H1 (cell line): ENCODE results near the gene R3HDM1. TPM values are rescaled to one million over a fixed set of nuclear protein-coding genes. Genes with fewer than 3 reads are reported as not detected.

Experiments
- CTCF ChIA-PET: fragments of 300-600 bp; sonication (Branson Sonifier 250); formaldehyde crosslinking; loops from one replicate; lab custom pipeline; 2021; ENCODE audit not compliant: partially characterized antibody; lab: Charles Lee
- POLR2A ChIA-PET: fragments of 300-600 bp; sonication (Branson Sonifier 250); formaldehyde crosslinking; loops from one replicate; lab custom pipeline; 2021; ENCODE audit warnings: inconsistent platforms; ENCODE audit not compliant: partially characterized antibody; lab: Charles Lee
- DNase-seq, 2 experiments: peaks; one replicate each; pipeline versions ENCODE4 v3.0.0 to v3.0.0-alpha.2; 2010 to 2022; ENCODE audit warnings: low spot score in 2 of 2, low read depth in 1 of 2, mixed read lengths in 1 of 2
- FAIRE-seq: peaks from 2 replicates; lab custom pipeline; 2011; peaks lifted over from hg19 to GRCh38; lab: Jason Lieb, UNC
- H2AFZ ChIP-seq: 2 replicates; pipeline ENCODE4 v1.8.1; 2012; ENCODE audit warnings: low read length, inconsistent platforms
- H2AK5ac ChIP-seq: 2 replicates; pipeline ENCODE4 v1.6.1; 2013; ENCODE audit warnings: low read depth, low read length
- H2BK120ac ChIP-seq: replicated peaks from 2 replicates; pipeline ENCODE3; 2013; ENCODE audit warnings: low read depth, low read length, inconsistent platforms
- H2BK12ac ChIP-seq: 2 replicates; pipeline ENCODE4 v1.6.1; 2013; ENCODE audit warnings: low read depth, low read length
- H2BK15ac ChIP-seq: 2 replicates; pipeline ENCODE4 v1.6.1; 2013; ENCODE audit warnings: low read length
- H2BK20ac ChIP-seq: 2 replicates; pipeline ENCODE4 v1.6.1; 2013; ENCODE audit warnings: low read length
- H2BK5ac ChIP-seq: 2 replicates; pipeline ENCODE4 v1.6.1; 2013; ENCODE audit warnings: low read depth, low read length
- H3K14ac ChIP-seq: 2 replicates; pipeline ENCODE4 v1.6.1; 2013; ENCODE audit warnings: inconsistent platforms; ENCODE audit not compliant: insufficient read length
- H3K18ac ChIP-seq: 2 replicates; pipeline ENCODE4 v1.6.1; 2013; ENCODE audit warnings: low read length; ENCODE audit errors: extremely low read depth
- H3K23ac ChIP-seq: 2 replicates; pipeline ENCODE4 v1.6.1; 2013; ENCODE audit warnings: inconsistent platforms; ENCODE audit not compliant: insufficient read length
- H3K23me2 ChIP-seq: 2 replicates; pipeline ENCODE4 v1.6.1; 2013; ENCODE audit warnings: low read depth, low read length
- H3K27ac ChIP-seq: 2 replicates; pipeline ENCODE4 v1.6.1; 2011; ENCODE audit warnings: low read depth, low read length, inconsistent platforms
- H3K27me3 ChIP-seq, 4 experiments: replicated peaks in 1 of 4; 1 replicate in 1 of 4; 2 replicates in 3 of 4; pipeline versions ENCODE4 v1.6.1 to v1.8.1; 2011 to 2013; ENCODE audit warnings: low read length in 3 of 4, mild to moderate bottlenecking in 3 of 4, inconsistent platforms in 2 of 4, mixed read lengths in 2 of 4, moderate library complexity in 1 of 4; ENCODE audit not compliant: control insufficient read depth in 3 of 4, insufficient read depth in 3 of 4; ENCODE audit errors: extremely low read depth in 1 of 4
- H3K36me3 ChIP-seq, 4 experiments: 2 replicates each; pipeline versions ENCODE4 v1.6.1 to v1.8.1; 2011 to 2013; ENCODE audit warnings: mild to moderate bottlenecking in 4 of 4, low read length in 3 of 4, moderate library complexity in 2 of 4, control low read depth in 1 of 4, inconsistent platforms in 1 of 4; ENCODE audit not compliant: insufficient read depth in 4 of 4, control insufficient read depth in 2 of 4
- H3K4ac ChIP-seq: replicated peaks from 2 replicates; pipeline ENCODE3; 2013; ENCODE audit warnings: low read length, low read depth, mixed read lengths, inconsistent platforms; ENCODE audit not compliant: insufficient read length
- H3K4me1 ChIP-seq, 4 experiments: replicated peaks in 1 of 4; 1 replicate in 1 of 4; 2 replicates in 3 of 4; pipeline versions ENCODE4 v1.6.1 to v1.8.1; 2011 to 2013; ENCODE audit warnings: low read length in 3 of 4, inconsistent platforms in 2 of 4, mixed read lengths in 1 of 4; ENCODE audit not compliant: insufficient read depth in 4 of 4, control insufficient read depth in 3 of 4
- H3K4me2 ChIP-seq, 2 experiments: 2 replicates each; pipeline versions ENCODE4 v1.6.1 to v1.8.1; 2011 to 2013; ENCODE audit warnings: low read depth in 2 of 2, low read length in 2 of 2, control low read depth in 1 of 2, inconsistent platforms in 1 of 2, mild to moderate bottlenecking in 1 of 2; ENCODE audit not compliant: insufficient read depth in 1 of 2
- H3K4me3 ChIP-seq, 4 experiments: fragments of 200-600, 300-600 bp in 1 of 4; sonication (generic), shearing (Covaris generic), sonication (Bioruptor Twin) in 1 of 4; 2 replicates each; pipeline versions ENCODE4 v1.5.1 to v1.8.1; 2011 to 2016; ENCODE audit warnings: low read length in 4 of 4, low read depth in 3 of 4, control low read depth in 2 of 4, inconsistent platforms in 2 of 4, mild to moderate bottlenecking in 2 of 4, mixed read lengths in 1 of 4, moderate library complexity in 1 of 4; ENCODE audit not compliant: insufficient read depth in 2 of 4; ENCODE audit errors: extremely low read depth in 1 of 4
- H3K56ac ChIP-seq: replicated peaks from 2 replicates; pipeline ENCODE3; 2013; ENCODE audit warnings: low read depth, mild to moderate bottlenecking, mixed read lengths, low read length, inconsistent platforms; ENCODE audit not compliant: insufficient read length
- H3K79me1 ChIP-seq: 2 replicates; pipeline ENCODE4 v1.6.1; 2013; ENCODE audit warnings: low read depth, low read length, control low read depth
- H3K79me2 ChIP-seq, 2 experiments: 2 replicates each; pipeline versions ENCODE4 v1.6.1 to v1.8.1; 2012 to 2013; ENCODE audit warnings: low read length in 2 of 2, mild to moderate bottlenecking in 2 of 2, inconsistent platforms in 1 of 2; ENCODE audit not compliant: insufficient read depth in 2 of 2, control insufficient read depth in 1 of 2
- H3K9ac ChIP-seq, 4 experiments: replicated peaks in 1 of 4; 1 replicate in 1 of 4; 2 replicates in 3 of 4; pipeline versions ENCODE4 v1.6.1 to v1.8.1; 2011 to 2013; ENCODE audit warnings: low read depth in 3 of 4, low read length in 3 of 4, control low read depth in 2 of 4, mild to moderate bottlenecking in 2 of 4, moderate library complexity in 2 of 4, inconsistent platforms in 1 of 4; ENCODE audit errors: extremely low read depth in 1 of 4
- H3K9me3 ChIP-seq, 2 experiments: 2 replicates each; pipeline versions ENCODE4 v1.6.1 to v1.8.1; 2012 to 2013; ENCODE audit warnings: mild to moderate bottlenecking in 2 of 2, moderate library complexity in 2 of 2, control low read depth in 1 of 2, inconsistent platforms in 1 of 2, low read depth in 1 of 2, low read length in 1 of 2, mixed read lengths in 1 of 2; ENCODE audit not compliant: insufficient read depth in 2 of 2
- H4K20me1 ChIP-seq, 2 experiments: replicated peaks in 1 of 2; 2 replicates each; pipeline versions ENCODE3 to v1.8.1; 2011 to 2013; ENCODE audit warnings: inconsistent platforms in 2 of 2, low read length in 2 of 2, mild to moderate bottlenecking in 1 of 2; ENCODE audit not compliant: insufficient read depth in 2 of 2, control insufficient read depth in 1 of 2
- H4K5ac ChIP-seq: 2 replicates; pipeline ENCODE4 v1.6.1; 2013; ENCODE audit warnings: low read length, low read depth, mixed read lengths, inconsistent platforms; ENCODE audit not compliant: insufficient read length
- H4K8ac ChIP-seq: 2 replicates; pipeline ENCODE4 v1.8.0; 2013; ENCODE audit warnings: mild to moderate bottlenecking, moderate library complexity, low read length, inconsistent platforms; ENCODE audit not compliant: insufficient read depth; ENCODE audit errors: extremely low read depth
- H4K91ac ChIP-seq: replicated peaks from 2 replicates; pipeline ENCODE3; 2013; ENCODE audit warnings: low read length, mixed read lengths, inconsistent platforms; ENCODE audit not compliant: insufficient read length
- BRCA1 ChIP-seq: IDR thresholded peaks from 2 replicates; pipeline ENCODE4 v1.6.1; 2012; ENCODE audit warnings: low read depth, low read length, improper control_type of control experiment
- CBX8 ChIP-seq: fragments of 300-800, 300-1000 bp; sonication (generic); IDR thresholded peaks from 2 replicates; pipeline ENCODE4 v1.7.1; 2016; ENCODE audit warnings: low read depth, low read length, borderline replicate concordance
- CEBPB ChIP-seq: IDR thresholded peaks from 2 replicates; pipeline ENCODE4 v1.6.1; 2012; ENCODE audit warnings: low read depth, low read length
- EP300 ChIP-seq, 2 experiments: IDR thresholded peaks; 1 replicate in 1 of 2; 2 replicates in 1 of 2; pipeline ENCODE4 v1.6.1; 2011 to 2012; ENCODE audit warnings: low read depth in 2 of 2, low read length in 2 of 2, mild to moderate bottlenecking in 2 of 2, borderline replicate concordance in 1 of 2, inconsistent platforms in 1 of 2, moderate library complexity in 1 of 2
- HDAC2 ChIP-seq, 2 experiments: fragments of 300-600 bp in 1 of 2; sonication (generic) in 1 of 2; IDR thresholded peaks; 2 replicates each; pipeline ENCODE4 v1.6.1; 2011 to 2012; ENCODE audit warnings: low read depth in 2 of 2, low read length in 2 of 2, mild to moderate bottlenecking in 2 of 2, moderate library complexity in 2 of 2, borderline replicate concordance in 1 of 2, inconsistent platforms in 1 of 2
- HDAC6 ChIP-seq: IDR thresholded peaks from one replicate; pipeline ENCODE4 v1.7.1; 2012; ENCODE audit warnings: low read depth, mild to moderate bottlenecking, inconsistent platforms, low read length, moderate library complexity
- KDM1A ChIP-seq: fragments of 200-600, 300-600 bp; sonication (generic); IDR thresholded peaks from 2 replicates; pipeline ENCODE4 v1.7.1; 2016; ENCODE audit warnings: mild to moderate bottlenecking, low read length, borderline replicate concordance
- KDM5A ChIP-seq: fragments of 200-600 bp; IDR thresholded peaks from 2 replicates; pipeline ENCODE4 v1.7.1; 2012; ENCODE audit warnings: mild to moderate bottlenecking, low read length, inconsistent platforms, mixed read lengths
- RNF2 ChIP-seq: fragments of 200-900, 300-1000 bp; sonication (generic); IDR thresholded peaks from 2 replicates; pipeline ENCODE4 v1.7.1; 2016; ENCODE audit warnings: borderline replicate concordance, low read depth, mild to moderate bottlenecking, antibody characterized with exemption, low read length; ENCODE audit not compliant: poor library complexity, severe bottlenecking; ENCODE audit errors: missing control alignments
- SAP30 ChIP-seq: fragments of 300-600 bp; sonication (generic); IDR thresholded peaks from 2 replicates; pipeline ENCODE4 v1.7.1; 2012; ENCODE audit warnings: low read length, moderate library complexity, mild to moderate bottlenecking, inconsistent platforms; ENCODE audit not compliant: insufficient read depth, insufficient replicate concordance
- SP4 ChIP-seq: IDR thresholded peaks from 2 replicates; pipeline ENCODE4 v1.6.1; 2012; ENCODE audit warnings: low read length, inconsistent platforms
- TAF7 ChIP-seq: optimal IDR thresholded peaks from 2 replicates; pipeline ENCODE3; 2011; ENCODE audit warnings: low read depth, mild to moderate bottlenecking, inconsistent platforms, low read length, moderate library complexity, borderline replicate concordance
- YY1 ChIP-seq: IDR thresholded peaks from 2 replicates; pipeline ENCODE4 v1.6.1; 2011; ENCODE audit warnings: low read depth, mild to moderate bottlenecking, low read length
- WGBS, 2 experiments: shearing (Covaris generic) in 1 of 2; methylation state at CpG; one replicate each; pipeline versions ENCODE4 v1.1.6 to v1.1.7; 2013 to 2015; ENCODE audit warnings: low lambda C conversion rate in 2 of 2, mixed read lengths in 2 of 2, inconsistent platforms in 1 of 2, low coverage in 1 of 2, missing lambda C conversion rate in 1 of 2; ENCODE audit not compliant: insufficient replicate concordance in 2 of 2, insufficient coverage in 1 of 2, insufficient read length in 1 of 2; ENCODE audit errors: extremely low coverage in 1 of 2, missing lambda C conversion rate in 1 of 2; 5-methylcytosine and 5-hydroxymethylcytosine counted together
- polyA plus RNA-seq, 7 experiments: library from polyadenylated mRNA; depleted of rRNA in 3 of 7; stranded (reverse) in 5 of 7; unstranded in 2 of 7; fragments of >200 nt in 5 of 7; fragments of 200-250 nt in 2 of 7; gene quantifications; 1 replicate in 5 of 7; 2 replicates in 1 of 7; 4 replicates in 1 of 7; pipeline versions ENCODE4 v1.2.1 to v1.2.3, GENCODE V29; 2011 to 2013; ENCODE audit warnings: missing spikeins in 2 of 7, mixed read lengths in 2 of 7
- total RNA-seq: library from RNA; stranded (reverse); fragmentation: NEBNext Ultra II Directional; extraction: Animal tissue kit (Norgen Biotek cat#: 25700); gene quantifications from 2 replicates; pipeline ENCODE4 v1.2.1, GENCODE V29; 2021

The R3HDM1 gene
- total and polyA plus RNA-seq, 2 of the 8 experiments (the other 6 are each of a cell fraction or from before 2014, with no cell fraction given), result 77.7 to 120 TPM

GRCh38 chr2:135637456-135638087 lies 106.3 kb downstream of the R3HDM1 start:
- DNase-seq (no peak), FAIRE-seq (no peak)
- H3K14ac ChIP-seq, result no peak overlapping the region
- no peak overlapping the region for H3K4ac ChIP-seq
- H3K9ac ChIP-seq, result no peak overlapping the region
- H2BK5ac ChIP-seq, result no peak overlapping the region
- WGBS, 2 experiments, result 77% methylated on average over 4 of the region's 4 CpGs; no CpG with 5 or more reads in 1 of the 2 experiments
- no peaks in the 10 kb centered on the region for H3K23me2 ChIP-seq
- H3K18ac ChIP-seq, result no peak overlapping the region
- no peaks in the 10 kb centered on the region for H3K79me1 ChIP-seq
- H4K20me1 ChIP-seq, result no peaks in the 10 kb centered on the region
- no peak overlapping the region for H3K27ac ChIP-seq
- no peak overlapping the region for H2BK20ac ChIP-seq
- POLR2A ChIA-PET, result no interaction called here
- H3K27me3 ChIP-seq, result no peaks in the 10 kb centered on the region
- no peak overlapping the region for H3K4me2 ChIP-seq
- peaks cover 3 to 63% (median 20%) of the 10 kb centered on the region in 4 experiments; a peak in 7 of 8 replicates for H3K36me3 ChIP-seq
- H3K23ac ChIP-seq, result no peak overlapping the region
- no peak overlapping the region for H2BK120ac ChIP-seq
- H3K9me3 ChIP-seq, result no peaks in the 10 kb centered on the region
- no peak overlapping the region for H4K91ac ChIP-seq
- no peak overlapping the region for H2BK15ac ChIP-seq
- H2AK5ac ChIP-seq, result no peak overlapping the region
- H2BK12ac ChIP-seq, result no peak overlapping the region
- H4K8ac ChIP-seq, result no peak overlapping the region
- no peak overlapping the region for H3K56ac ChIP-seq
- no peak overlapping the region for H2AFZ ChIP-seq
- CTCF ChIA-PET, result interaction anchor here (0.9 to 1.5 kb wide), 3 partner anchors 10 to 72 kb away, joined by 3 to 5 read pairs (median 3); no protein-coding TSS in a partner anchor
- no peaks in the 10 kb centered on the region for H3K4me1 ChIP-seq
- no peak overlapping the region for H4K5ac ChIP-seq
- H3K4me3 ChIP-seq, result no peak overlapping the region
- H3K79me2 ChIP-seq, result no peaks in the 10 kb centered on the region
- TF ChIP-seq RNF2, result no peak
- TF ChIP-seq EP300 (IDR thresholded peaks at IDR 0.05; ENCODE audit: borderline replicate concordance in 1 of 2, low read depth in 2 of 2, low read length in 2 of 2), result no peak
- no peak for TF ChIP-seq YY1
- TF ChIP-seq TAF7, result no peak
- no peak for TF ChIP-seq KDM1A
- no peak for TF ChIP-seq CBX8
- no peak for TF ChIP-seq HDAC2 (IDR thresholded peaks at IDR 0.05; ENCODE audit: borderline replicate concordance in 1 of 2, low read depth in 2 of 2, low read length in 2 of 2)
- TF ChIP-seq SP4, result no peak
- TF ChIP-seq KDM5A, result no peak
- TF ChIP-seq BRCA1, result no peak
- no peak for TF ChIP-seq CEBPB
- no peak for TF ChIP-seq HDAC6
- TF ChIP-seq SAP30, result no peak
